HL-60 (cell line): Measurements from ENCODE around the gene EIF2B2.

ENCODE experiments used
- DNase-seq, 2 experiments: peaks; one replicate each; pipeline ENCODE4 v3.0.0-alpha.2; 2010 to 2020; ENCODE audit warnings: low read depth in 1 of 2, low spot score in 1 of 2
- H3K27ac ChIP-seq: fragments of 250-450 bp; sonication (Bioruptor Pico); replicated peaks from 2 replicates; pipeline ENCODE4 v1.5.1; 2020; ENCODE audit warnings: mild to moderate bottlenecking, moderate library complexity
- H3K27me3 ChIP-seq: fragments of 250-450 bp; sonication (Bioruptor Pico); 2 replicates; pipeline ENCODE4 v1.5.1; 2021; ENCODE audit warnings: mild to moderate bottlenecking, moderate library complexity; ENCODE audit not compliant: insufficient read depth, poor library complexity, severe bottlenecking
- H3K4me3 ChIP-seq: replicated peaks from 2 replicates; pipeline ENCODE4 v1.5.1; 2011; ENCODE audit warnings: mild to moderate bottlenecking, control low read depth, low read length; ENCODE audit not compliant: insufficient read depth
- CTCF ChIP-seq: IDR thresholded peaks from one replicate; pipeline ENCODE4 v1.5.1; 2011; ENCODE audit warnings: low read length, control low read depth, inconsistent platforms; ENCODE audit not compliant: insufficient read depth
- GABPA ChIP-seq: IDR thresholded peaks from 2 replicates; pipeline ENCODE4 v1.6.1; 2012; ENCODE audit warnings: low read depth
- POLR2AphosphoS5 ChIP-seq: IDR thresholded peaks from 2 replicates; pipeline ENCODE4 v1.6.1; 2012; ENCODE audit warnings: low read depth
- REST ChIP-seq: IDR thresholded peaks from 2 replicates; pipeline ENCODE4 v1.6.1; 2012; ENCODE audit warnings: low read depth; ENCODE audit not compliant: insufficient replicate concordance
- SPI1 ChIP-seq: IDR thresholded peaks from 2 replicates; pipeline ENCODE4 v1.6.1; 2012; ENCODE audit warnings: low read depth, mild to moderate bottlenecking, borderline replicate concordance

Gene EIF2B2

GRCh38 chr14:75040507-75040906 lies 37.8 kb downstream of the EIF2B2 start:
- Histone ChIP-seq H3K27ac (no peak overlapping the region), H3K4me3 (no peak overlapping the region), H3K27me3 (no peaks in the 10 kb centered on the region)
- TF ChIP-seq CTCF (no peak), REST (no peak), GABPA (no peak), SPI1 (no peak), POLR2AphosphoS5 (no peak)
- no peak for DNase-seq

GRCh38 chr14:75040959-75041358 lies 38.2 kb downstream of the EIF2B2 start:
- DNase-seq, result no peak
- Histone ChIP-seq H3K4me3 (no peak overlapping the region), H3K27ac (no peak overlapping the region), H3K27me3 (no peaks in the 10 kb centered on the region)
- no peak for TF ChIP-seq GABPA
- TF ChIP-seq CTCF, result no peak
- no peak for TF ChIP-seq SPI1
- no peak for TF ChIP-seq POLR2AphosphoS5
- TF ChIP-seq REST, result no peak

- Histone ChIP-seq H3K27ac (no peak overlapping the region), H3K27me3 (no peaks in the 10 kb centered on the region), H3K4me3 (no peak overlapping the region)
- TF ChIP-seq POLR2AphosphoS5 (no peak), GABPA (no peak), CTCF (no peak), REST (no peak), SPI1 (no peak)
- DNase-seq, result no peak
These were observed 38.9 kb downstream of the EIF2B2 start for GRCh38 chr14:75041613-75042012.
